PC-9 (cell line): ENCODE measurements around the gene HCLS1. TPM values are rescaled to one million over a fixed set of nuclear protein-coding genes. Genes with fewer than 3 reads are reported as not detected.

Source experiments
- BruUV-seq: library from RNA; stranded (reverse); fragments of 400-500 nt; replicated peaks from 2 replicates; lab custom pipeline; 2021; lab: Mats Ljungman, UMichigan
- CTCF ChIA-PET: fragments of 300-600 bp; sonication (Branson Sonifier 250); formaldehyde crosslinking; loops from one replicate; lab custom pipeline; 2022; ENCODE audit warnings: antibody characterized with exemption; lab: Charles Lee
- POLR2A ChIA-PET: fragments of 300-600 bp; sonication (Branson Sonifier 250); formaldehyde crosslinking; loops from one replicate; lab custom pipeline; 2022; ENCODE audit warnings: antibody characterized with exemption; ENCODE audit not compliant: unreplicated experiment; lab: Charles Lee
- DNase-seq, 2 experiments: peaks; one replicate each; pipeline versions ENCODE4 v3.0.0 to v3.0.0-alpha.2; 2015 to 2022; ENCODE audit warnings: mixed read lengths in 1 of 2
- H2AFZ ChIP-seq: fragments of 200-600 bp; sonication (generic); 2 replicates; pipeline ENCODE4 v1.8.1; 2017; ENCODE audit warnings: antibody characterized with exemption
- H3F3A ChIP-seq: fragments of 200-600 bp; sonication (generic); 2 replicates; pipeline ENCODE4 v1.8.1; 2017; ENCODE audit warnings: antibody characterized with exemption, mild to moderate bottlenecking, low read depth; ENCODE audit not compliant: insufficient read depth
- H3K27ac ChIP-seq: fragments of 200-600 bp; sonication (generic); 2 replicates; pipeline ENCODE4 v1.6.1; 2016; ENCODE audit warnings: mixed run types
- H3K27me3 ChIP-seq: fragments of 200-600 bp; sonication (generic); 2 replicates; pipeline ENCODE4 v1.6.1; 2016; ENCODE audit warnings: low read depth, mixed run types; ENCODE audit not compliant: insufficient read depth
- H3K36me3 ChIP-seq: fragments of 200-600 bp; sonication (generic); 2 replicates; pipeline ENCODE4 v1.6.1; 2016; ENCODE audit warnings: low read depth, mixed run types
- H3K4me1 ChIP-seq: fragments of 200-600 bp; sonication (generic); replicated peaks from 2 replicates; pipeline ENCODE4 v1.6.1; 2016; ENCODE audit warnings: mixed run types; ENCODE audit not compliant: insufficient read depth
- H3K4me2 ChIP-seq: fragments of 200-600 bp; sonication (generic); 2 replicates; pipeline ENCODE4 v1.6.1; 2017; ENCODE audit warnings: mixed run types
- H3K4me3 ChIP-seq: fragments of 200-600 bp; sonication (generic); 2 replicates; pipeline ENCODE4 v1.6.1; 2016; ENCODE audit warnings: mixed run types
- H3K79me2 ChIP-seq: fragments of 200-600 bp; sonication (generic); 2 replicates; pipeline ENCODE4 v1.6.1; 2017; ENCODE audit warnings: low read depth, mixed run types
- H3K9me2 ChIP-seq: fragments of 200-600 bp; sonication (generic); 2 replicates; pipeline ENCODE4 v1.8.1; 2017; ENCODE audit warnings: mild to moderate bottlenecking; ENCODE audit not compliant: insufficient read depth
- H3K9me3 ChIP-seq: fragments of 200-600 bp; sonication (generic); 2 replicates; pipeline ENCODE4 v1.8.1; 2016; ENCODE audit warnings: low read depth; ENCODE audit not compliant: insufficient read depth
- H4K20me1 ChIP-seq: fragments of 200-600 bp; sonication (generic); 2 replicates; pipeline ENCODE4 v1.8.1; 2017; ENCODE audit not compliant: insufficient read depth
- EZH2 ChIP-seq: fragments of 200-600 bp; sonication (generic); IDR thresholded peaks from 2 replicates; pipeline ENCODE4 v1.8.0; 2017; ENCODE audit warnings: antibody characterized with exemption, low read depth
- intact Hi-C: fragments of 100-400 bp; cut with micrococcal nuclease; formaldehyde crosslinking; loops from one replicate; pipeline ENCODE4 v1.10.0; 2022; ENCODE audit not compliant: unreplicated experiment
- total RNA-seq: library from RNA; stranded (reverse); gene quantifications from 2 replicates; pipeline ENCODE4 v1.2.3, GENCODE V29; 2021
- TF ChIP-seq, protein P1 (sequence below): fragments of 200-600 bp; sonication (generic); conservative IDR thresholded peaks from 2 replicates; pipeline ENCODE4 v1.6.1; 2017; ENCODE audit warnings: mixed run types, antibody characterized with exemption, mild to moderate bottlenecking, moderate library complexity

The HCLS1 gene
- total RNA-seq, 1 experiment from 2014 or later: 2.2 TPM

DNA sequence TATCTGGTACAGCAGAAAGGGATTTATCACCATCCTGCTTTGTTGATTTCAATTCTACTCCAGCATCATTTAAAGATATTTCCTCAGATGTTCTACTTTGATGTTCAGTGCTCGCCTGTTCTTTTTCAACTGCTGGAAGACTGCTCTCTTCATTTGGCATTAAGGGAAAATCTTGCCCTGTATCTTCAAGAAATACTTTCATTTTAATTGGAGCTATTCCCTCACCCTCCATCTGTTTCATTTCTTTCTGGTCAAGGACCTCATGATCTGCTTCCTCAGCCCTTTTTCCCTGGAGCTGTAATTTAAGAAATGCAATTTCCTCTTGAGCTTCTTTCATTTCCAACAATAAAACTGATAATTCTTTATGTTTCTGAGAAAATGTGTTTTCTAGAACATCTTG is 37.8 kb upstream of the HCLS1 start:
- POLR2A ChIA-PET: no interaction called here

DNA sequence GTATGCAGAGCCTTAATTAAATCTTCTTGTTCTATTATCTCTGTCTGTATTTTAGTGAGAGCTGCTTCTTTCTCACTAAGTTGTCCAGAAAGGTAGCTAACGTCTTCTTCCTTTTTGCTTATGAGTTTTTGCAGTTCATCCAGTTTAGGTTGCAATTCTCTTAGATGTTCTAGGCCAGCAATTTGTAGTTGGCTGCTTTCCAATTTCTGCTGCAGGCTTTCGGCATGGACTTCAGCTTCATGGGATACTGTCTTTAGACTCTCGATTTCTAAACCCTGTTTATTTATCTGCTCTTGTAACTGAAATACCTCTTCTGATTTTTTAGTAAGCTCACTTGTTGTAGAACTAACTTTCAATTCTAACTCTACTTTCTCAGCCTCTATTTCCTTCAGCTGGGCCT is 35.5 kb upstream of the HCLS1 start:
- Histone ChIP-seq H4K20me1 (0 out of 2 replicates have a peak, but pooled peaks cover 7% of the 10 kb centered on the region), H2AFZ (no peak overlapping the region), H3K4me3 (no peak overlapping the region), H3K9me2 (no peaks in the 10 kb centered on the region), H3K4me2 (no peak overlapping the region), H3K27me3 (no peaks in the 10 kb centered on the region), H3F3A (no peaks in the 10 kb centered on the region), H3K27ac (no peak overlapping the region), H3K4me1 (no peaks in the 10 kb centered on the region), H3K9me3 (no peaks in the 10 kb centered on the region), H3K36me3 (peaks cover 38% of the 10 kb centered on the region), H3K79me2 (no peaks in the 10 kb centered on the region)
- TF ChIP-seq, protein P1, sequence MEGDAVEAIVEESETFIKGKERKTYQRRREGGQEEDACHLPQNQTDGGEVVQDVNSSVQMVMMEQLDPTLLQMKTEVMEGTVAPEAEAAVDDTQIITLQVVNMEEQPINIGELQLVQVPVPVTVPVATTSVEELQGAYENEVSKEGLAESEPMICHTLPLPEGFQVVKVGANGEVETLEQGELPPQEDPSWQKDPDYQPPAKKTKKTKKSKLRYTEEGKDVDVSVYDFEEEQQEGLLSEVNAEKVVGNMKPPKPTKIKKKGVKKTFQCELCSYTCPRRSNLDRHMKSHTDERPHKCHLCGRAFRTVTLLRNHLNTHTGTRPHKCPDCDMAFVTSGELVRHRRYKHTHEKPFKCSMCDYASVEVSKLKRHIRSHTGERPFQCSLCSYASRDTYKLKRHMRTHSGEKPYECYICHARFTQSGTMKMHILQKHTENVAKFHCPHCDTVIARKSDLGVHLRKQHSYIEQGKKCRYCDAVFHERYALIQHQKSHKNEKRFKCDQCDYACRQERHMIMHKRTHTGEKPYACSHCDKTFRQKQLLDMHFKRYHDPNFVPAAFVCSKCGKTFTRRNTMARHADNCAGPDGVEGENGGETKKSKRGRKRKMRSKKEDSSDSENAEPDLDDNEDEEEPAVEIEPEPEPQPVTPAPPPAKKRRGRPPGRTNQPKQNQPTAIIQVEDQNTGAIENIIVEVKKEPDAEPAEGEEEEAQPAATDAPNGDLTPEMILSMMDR: no peak
- no peak for TF ChIP-seq EZH2
- CTCF ChIA-PET: interaction anchor here (0.6 kb wide), 1 partner anchor 1840 kb away, joined by 7 read pairs; no protein-coding TSS in a partner anchor
- intact Hi-C loops: no loop called here
- BruUV-seq: no TSS peak
- no peak for DNase-seq
- POLR2A ChIA-PET: no interaction called here

More for the DNA sequence above, 37.8 kb upstream of the HCLS1 start:
- no TSS peak for BruUV-seq
- no peaks in the 10 kb centered on the region for H3K4me1 ChIP-seq
- 0 out of 2 replicates have a peak, but pooled peaks cover 3% of the 10 kb centered on the region for H3F3A ChIP-seq
- no peak overlapping the region for H3K4me2 ChIP-seq
- H3K9me3 ChIP-seq: no peaks in the 10 kb centered on the region
- no peak overlapping the region for H3K27ac ChIP-seq
- no peak overlapping the region for H3K4me3 ChIP-seq
- H2AFZ ChIP-seq: no peak overlapping the region
- intact Hi-C loops: no loop called here
- DNase-seq: no peak
- no peaks in the 10 kb centered on the region for H3K79me2 ChIP-seq
- no peak for TF ChIP-seq EZH2
- no peaks in the 10 kb centered on the region for H3K9me2 ChIP-seq
- peaks cover 7% of the 10 kb centered on the region; the same call in 1 of the 2 replicates for H4K20me1 ChIP-seq
- H3K27me3 ChIP-seq: no peaks in the 10 kb centered on the region
- CTCF ChIA-PET: no interaction called here
- peaks cover 46% of the 10 kb centered on the region for H3K36me3 ChIP-seq

DNA sequence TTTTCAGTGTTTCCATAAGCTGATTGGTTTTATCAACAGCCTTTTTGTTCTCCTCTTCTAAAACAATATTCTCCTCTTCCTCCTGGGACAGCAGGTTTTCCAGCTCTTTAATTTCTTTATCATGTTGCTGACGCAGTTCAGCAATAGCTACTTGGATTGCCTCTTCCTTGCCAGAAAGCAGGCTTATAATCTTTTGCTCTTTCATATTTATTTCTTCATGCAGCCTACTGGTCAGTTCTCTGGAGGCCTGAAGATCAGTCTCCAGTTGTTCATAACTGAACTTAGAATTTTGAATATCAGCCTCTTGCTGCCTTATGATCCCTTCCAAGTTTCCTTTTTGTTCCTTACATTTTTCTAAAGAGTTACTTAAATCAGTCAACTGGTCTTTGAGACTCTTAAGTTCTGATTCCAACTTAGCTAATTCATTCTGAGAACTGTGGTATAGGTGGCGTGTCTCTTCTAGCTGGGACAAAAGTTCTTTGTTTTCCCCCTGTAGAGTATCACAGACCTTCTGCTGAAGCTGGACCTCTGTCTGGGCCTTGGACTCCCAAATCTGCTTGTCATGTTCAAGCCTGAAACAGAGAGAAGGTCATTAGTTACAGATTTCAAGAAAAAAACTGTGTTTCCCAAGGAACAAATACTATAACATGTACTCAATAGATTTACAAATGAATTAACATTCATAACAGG is 31.5 kb upstream of the HCLS1 start:
- Histone ChIP-seq H3K4me3 (no peak overlapping the region), H3K9me2 (no peaks in the 10 kb centered on the region), H3K36me3 (peaks cover 31% of the 10 kb centered on the region), H3K9me3 (no peaks in the 10 kb centered on the region), H3K4me1 (no peaks in the 10 kb centered on the region), H3F3A (no peaks in the 10 kb centered on the region), H2AFZ (no peak overlapping the region), H3K27ac (no peak overlapping the region), H3K79me2 (no peaks in the 10 kb centered on the region), H3K4me2 (no peak overlapping the region), H4K20me1 (no peaks in the 10 kb centered on the region), H3K27me3 (no peaks in the 10 kb centered on the region)
- TF ChIP-seq, protein P1: no peak
- no peak for TF ChIP-seq EZH2
- BruUV-seq: no TSS peak
- ChIA-PET POLR2A (no interaction called here), CTCF (no interaction called here)
- intact Hi-C loops: no loop called here
- DNase-seq: no peak
